HG03432 (cell line): ENCODE measurements around the gene CD226.
"Not testable (repeated sequence)": the region's sequence is repeated elsewhere in the genome, so short reads cannot be mapped to it uniquely, and the experiment has no call there.

Experiments used
- ATAC-seq: cut with Tn5 transposase; IDR thresholded peaks from one replicate; pipeline ENCODE4 v1.9.1; 2021; ENCODE audit warnings: mild to moderate bottlenecking, moderate library complexity; ENCODE audit not compliant: unreplicated experiment

CD226 gene

GRCh38 chr18:69947361-69948133 lies at the start of gene CD226:
TSS of gene CD226 (minus strand) at chr18:69947873. CDS start at chr18:69947406, 467 bp downstream.
- ATAC-seq, result peak; percentile 52

GRCh38 chr18:69996951-69997798 lies 49.5 kb upstream of the CD226 start:
- no peak for ATAC-seq

GRCh38 chr18:69996417-69996816 lies 48.7 kb upstream of the CD226 start:
- no peak for ATAC-seq

GRCh38 chr18:69995774-69996173 lies 48.1 kb upstream of the CD226 start:
- ATAC-seq, result no peak

- ATAC-seq, result no peak
Observed at GRCh38 chr18:69992776-69993175, 45.1 kb upstream of the CD226 start.

GRCh38 chr18:69987870-69988269 lies 40.2 kb upstream of the CD226 start:
- ATAC-seq, result no peak

- ATAC-seq, result no peak
Observed at GRCh38 chr18:69985239-69985638, 37.6 kb upstream of the CD226 start.

- ATAC-seq, result no peak
Observed at GRCh38 chr18:69982417-69982816, 34.7 kb upstream of the CD226 start.

- ATAC-seq, result peak; percentile 55
Observed at GRCh38 chr18:69981948-69982347, 34.3 kb upstream of the CD226 start.

GRCh38 chr18:69980982-69981804 lies 33.5 kb upstream of the CD226 start:
- ATAC-seq, result peak; percentile 30

- no peak for ATAC-seq
Observed at GRCh38 chr18:69980509-69980908, 32.8 kb upstream of the CD226 start.

GRCh38 chr18:69978732-69979715 lies 31.4 kb upstream of the CD226 start:
- peak; percentile 78 for ATAC-seq

- ATAC-seq, result not testable (repeated sequence)
Observed at GRCh38 chr18:69975294-69975693, 27.6 kb upstream of the CD226 start.

GRCh38 chr18:69974365-69974764 lies 26.7 kb upstream of the CD226 start:
- no peak for ATAC-seq

- no peak for ATAC-seq
Observed at GRCh38 chr18:69969491-69969890, 21.8 kb upstream of the CD226 start.

GRCh38 chr18:69968039-69968438 lies 20.4 kb upstream of the CD226 start:
- ATAC-seq, result peak; percentile 91

- ATAC-seq, result no peak
Observed at GRCh38 chr18:69963196-69963595, 15.5 kb upstream of the CD226 start.

- ATAC-seq, result no peak
Observed at GRCh38 chr18:69961718-69962117, 14.0 kb upstream of the CD226 start.

- ATAC-seq, result peak; percentile 51
Observed at GRCh38 chr18:69958422-69958821, 10.7 kb upstream of the CD226 start.

- no peak for ATAC-seq
Observed at GRCh38 chr18:69957747-69958146, 10.1 kb upstream of the CD226 start.
